H1 (cell line): ENCODE data around the gene ZNF581.

Source experiments
- EZH2 ChIP-seq: fragments of 200-600 bp; sonication (generic); IDR thresholded peaks from 2 replicates; pipeline ENCODE4 v1.7.1; 2012; ENCODE audit warnings: low read depth, mild to moderate bottlenecking, moderate library complexity, low read length, inconsistent platforms; ENCODE audit not compliant: severe bottlenecking
- ZNF274 ChIP-seq: IDR thresholded peaks from 2 replicates; pipeline ENCODE4 v1.7.0; 2012; ENCODE audit warnings: low read length, borderline replicate concordance; ENCODE audit errors: extremely low read depth
- TF ChIP-seq, protein P1 (sequence below): IDR thresholded peaks from 2 replicates; pipeline ENCODE4 v1.6.1; 2011; ENCODE audit warnings: low read length, improper control_type of control experiment
- TF ChIP-seq, protein P2 (sequence below), 3 experiments: IDR thresholded peaks; 1 replicate in 2 of 3; 2 replicates in 1 of 3; pipeline versions ENCODE4 v1.5.1 to v1.6.1; 2011; ENCODE audit warnings: low read length in 3 of 3, mild to moderate bottlenecking in 3 of 3, inconsistent platforms in 2 of 3, low read depth in 1 of 3, moderate library complexity in 1 of 3; ENCODE audit not compliant: insufficient read depth in 1 of 3; ENCODE audit errors: control extremely low read depth in 1 of 3
- TF ChIP-seq, protein P3 (sequence below): IDR thresholded peaks from 2 replicates; pipeline ENCODE4 v1.6.1; 2012; ENCODE audit warnings: inconsistent platforms

DNA sequence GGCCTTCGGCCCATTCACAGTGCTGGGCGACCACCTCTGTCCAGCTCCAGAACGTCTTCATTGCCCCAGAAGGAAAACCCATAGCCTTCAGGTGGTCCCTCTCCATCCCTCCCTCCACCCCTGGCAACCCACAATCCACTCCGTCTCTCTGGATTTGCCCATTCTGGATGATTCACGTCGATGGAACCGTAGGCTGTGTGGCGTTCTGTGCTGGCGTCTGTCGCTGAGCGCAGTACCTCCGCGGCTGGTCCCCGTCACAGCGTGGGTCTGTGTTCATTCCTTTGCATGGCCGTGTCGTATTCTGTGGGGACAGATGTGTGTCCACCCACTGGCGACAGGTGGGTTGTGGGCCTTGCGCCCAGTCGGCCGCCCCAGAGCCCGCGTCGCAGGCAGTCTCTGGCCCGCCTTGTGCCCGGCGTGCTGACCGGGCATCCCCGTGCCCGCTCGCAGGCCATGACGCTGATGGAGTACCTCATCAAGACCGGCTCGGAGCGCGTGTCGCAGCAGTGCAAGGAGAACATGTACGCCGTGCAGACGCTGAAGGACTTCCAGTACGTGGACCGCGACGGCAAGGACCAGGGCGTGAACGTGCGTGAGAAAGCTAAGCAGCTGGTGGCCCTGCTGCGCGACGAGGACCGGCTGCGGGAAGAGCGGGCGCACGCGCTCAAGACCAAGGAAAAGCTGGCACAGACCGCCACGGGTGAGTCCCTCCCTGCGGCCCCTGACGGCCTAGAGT is 41.7 kb downstream of the ZNF581 start:
- TF ChIP-seq, protein P1, sequence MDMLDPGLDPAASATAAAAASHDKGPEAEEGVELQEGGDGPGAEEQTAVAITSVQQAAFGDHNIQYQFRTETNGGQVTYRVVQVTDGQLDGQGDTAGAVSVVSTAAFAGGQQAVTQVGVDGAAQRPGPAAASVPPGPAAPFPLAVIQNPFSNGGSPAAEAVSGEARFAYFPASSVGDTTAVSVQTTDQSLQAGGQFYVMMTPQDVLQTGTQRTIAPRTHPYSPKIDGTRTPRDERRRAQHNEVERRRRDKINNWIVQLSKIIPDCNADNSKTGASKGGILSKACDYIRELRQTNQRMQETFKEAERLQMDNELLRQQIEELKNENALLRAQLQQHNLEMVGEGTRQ, result no peak
- TF ChIP-seq, protein P2, sequence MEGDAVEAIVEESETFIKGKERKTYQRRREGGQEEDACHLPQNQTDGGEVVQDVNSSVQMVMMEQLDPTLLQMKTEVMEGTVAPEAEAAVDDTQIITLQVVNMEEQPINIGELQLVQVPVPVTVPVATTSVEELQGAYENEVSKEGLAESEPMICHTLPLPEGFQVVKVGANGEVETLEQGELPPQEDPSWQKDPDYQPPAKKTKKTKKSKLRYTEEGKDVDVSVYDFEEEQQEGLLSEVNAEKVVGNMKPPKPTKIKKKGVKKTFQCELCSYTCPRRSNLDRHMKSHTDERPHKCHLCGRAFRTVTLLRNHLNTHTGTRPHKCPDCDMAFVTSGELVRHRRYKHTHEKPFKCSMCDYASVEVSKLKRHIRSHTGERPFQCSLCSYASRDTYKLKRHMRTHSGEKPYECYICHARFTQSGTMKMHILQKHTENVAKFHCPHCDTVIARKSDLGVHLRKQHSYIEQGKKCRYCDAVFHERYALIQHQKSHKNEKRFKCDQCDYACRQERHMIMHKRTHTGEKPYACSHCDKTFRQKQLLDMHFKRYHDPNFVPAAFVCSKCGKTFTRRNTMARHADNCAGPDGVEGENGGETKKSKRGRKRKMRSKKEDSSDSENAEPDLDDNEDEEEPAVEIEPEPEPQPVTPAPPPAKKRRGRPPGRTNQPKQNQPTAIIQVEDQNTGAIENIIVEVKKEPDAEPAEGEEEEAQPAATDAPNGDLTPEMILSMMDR (IDR thresholded peaks at IDR 0.05; ENCODE audit: control extremely low read depth in 1 of 3, insufficient read depth in 1 of 3, low read depth in 1 of 3, low read length in 3 of 3), result no peak
- TF ChIP-seq, protein P3, sequence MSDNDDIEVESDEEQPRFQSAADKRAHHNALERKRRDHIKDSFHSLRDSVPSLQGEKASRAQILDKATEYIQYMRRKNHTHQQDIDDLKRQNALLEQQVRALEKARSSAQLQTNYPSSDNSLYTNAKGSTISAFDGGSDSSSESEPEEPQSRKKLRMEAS, result no peak
- TF ChIP-seq EZH2 (no peak), ZNF274 (no peak)
